ENCODE measurements around the gene PRTFDC1.
"Not testable (repeated sequence)": the region's sequence is repeated elsewhere in the genome, so short reads cannot be mapped to it uniquely, and the experiment has no call there.

GRCh38 chr10:24922222-24922868, 30.1 kb downstream of the PRTFDC1 start:
- TF ChIP-seq, protein P1, sequence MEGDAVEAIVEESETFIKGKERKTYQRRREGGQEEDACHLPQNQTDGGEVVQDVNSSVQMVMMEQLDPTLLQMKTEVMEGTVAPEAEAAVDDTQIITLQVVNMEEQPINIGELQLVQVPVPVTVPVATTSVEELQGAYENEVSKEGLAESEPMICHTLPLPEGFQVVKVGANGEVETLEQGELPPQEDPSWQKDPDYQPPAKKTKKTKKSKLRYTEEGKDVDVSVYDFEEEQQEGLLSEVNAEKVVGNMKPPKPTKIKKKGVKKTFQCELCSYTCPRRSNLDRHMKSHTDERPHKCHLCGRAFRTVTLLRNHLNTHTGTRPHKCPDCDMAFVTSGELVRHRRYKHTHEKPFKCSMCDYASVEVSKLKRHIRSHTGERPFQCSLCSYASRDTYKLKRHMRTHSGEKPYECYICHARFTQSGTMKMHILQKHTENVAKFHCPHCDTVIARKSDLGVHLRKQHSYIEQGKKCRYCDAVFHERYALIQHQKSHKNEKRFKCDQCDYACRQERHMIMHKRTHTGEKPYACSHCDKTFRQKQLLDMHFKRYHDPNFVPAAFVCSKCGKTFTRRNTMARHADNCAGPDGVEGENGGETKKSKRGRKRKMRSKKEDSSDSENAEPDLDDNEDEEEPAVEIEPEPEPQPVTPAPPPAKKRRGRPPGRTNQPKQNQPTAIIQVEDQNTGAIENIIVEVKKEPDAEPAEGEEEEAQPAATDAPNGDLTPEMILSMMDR (IDR thresholded peaks at IDR 0.05; ENCODE audit: insufficient read depth, low read length), result not testable (repeated sequence)
- TF ChIP-seq POLR2AphosphoS5 (IDR thresholded peaks at IDR 0.05; ENCODE audit: low read depth); SPI1 (IDR thresholded peaks at IDR 0.05; ENCODE audit: borderline replicate concordance, low read depth); REST (IDR thresholded peaks at IDR 0.05; ENCODE audit: insufficient replicate concordance, low read depth): not testable (repeated sequence)
